Measurements from ENCODE around the gene FLCN. TPM values are rescaled to one million over a fixed set of nuclear protein-coding genes. Genes with fewer than 3 reads are reported as not detected.

Gene FLCN
- total and polyA plus RNA-seq, 4 donors, result 8.5 to 46.7 (median 28.4) TPM

GRCh38 chr17:17204635-17205231, 32.2 kb downstream of the FLCN start (continued):
- TF ChIP-seq ATF3 (IDR thresholded peaks at IDR 0.05) (no peak), HNF4G (IDR thresholded peaks at IDR 0.05) (no peak), NR2F2 (IDR thresholded peaks at IDR 0.05) (no peak), SP1 (IDR thresholded peaks at IDR 0.05) (no peak)

- WGBS, result 53% methylated on average over 15 of the region's 15 CpGs
- Histone ChIP-seq H3K36me3 (ENCODE audit: control insufficient read depth in 4 of 4, insufficient read depth in 3 of 4, low read depth in 1 of 4, low read length in 3 of 4) (peaks cover 1 to 7% (median 4%) of the 10 kb centered on the region in 4 donors), H3K4me1 (ENCODE audit: control insufficient read depth in 4 of 4, insufficient read depth in 4 of 4, low read length in 3 of 4) (peaks cover 9 to 28% (median 21%) of the 10 kb centered on the region in 4 donors), H3K27ac (ENCODE audit: low read depth in 1 of 2, low read length in 2 of 2) (peak overlapping the region in 1 of 2 donors; percentile 13), H3K9ac (ENCODE audit: low read depth in 1 of 2, low read length in 2 of 2) (no peak overlapping the region), H3K27me3 (ENCODE audit: control insufficient read depth in 4 of 4, insufficient read depth in 4 of 4, low read length in 3 of 4) (no peaks in the 10 kb centered on the region), H3K4me3 (ENCODE audit: low read depth in 1 of 3, low read length in 3 of 3) (no peak overlapping the region), H3K9me3 (ENCODE audit: control insufficient read depth in 4 of 4, low read length in 3 of 4) (no peaks in the 10 kb centered on the region)
- DNase-seq (ENCODE audit: low spot score), result no peak
- TF ChIP-seq RXRA (IDR thresholded peaks at IDR 0.05) (peak; percentile 81 to 84), CTCF (IDR thresholded peaks at IDR 0.05; ENCODE audit: low read depth, low read length, missing input control) (no peak), JUND (IDR thresholded peaks at IDR 0.05) (no peak), YY1 (IDR thresholded peaks at IDR 0.05) (no peak), MAX (IDR thresholded peaks at IDR 0.05) (no peak), REST (IDR thresholded peaks at IDR 0.05) (no peak), HNF4G (IDR thresholded peaks at IDR 0.05) (no peak), FOXA1 (IDR thresholded peaks at IDR 0.05) (no peak), FOXA2 (IDR thresholded peaks at IDR 0.05) (no peak), GABPA (IDR thresholded peaks at IDR 0.05 in 1 of 2, conservative IDR thresholded peaks at IDR 0.05 in 1 of 2) (no peak), HNF4A (conservative IDR thresholded peaks at IDR 0.05) (no peak), ATF3 (IDR thresholded peaks at IDR 0.05) (no peak), NR2F2 (IDR thresholded peaks at IDR 0.05) (peak; percentile 73)
Observed at GRCh38 chr17:17204041-17204591, 32.9 kb downstream of the FLCN start.
